Large intestine (tissue), 3 donors: ENCODE results near the gene ADAMTSL2. TPM values are rescaled to one million over a fixed set of nuclear protein-coding genes. Genes with fewer than 3 reads are reported as not detected.

Experiments used
- DNase-seq, 2 donors: peaks; one replicate each; pipeline versions ENCODE4 v3.0.0 to v3.0.0-alpha.2; 2013
- H3K27ac ChIP-seq: one replicate; pipeline ENCODE4 v1.5.1; 2013; ENCODE audit warnings: low read length
- H3K27me3 ChIP-seq: 2 replicates; pipeline ENCODE4 v1.6.1; 2013; ENCODE audit warnings: low read length; ENCODE audit not compliant: control insufficient read depth, insufficient read depth
- H3K36me3 ChIP-seq: 2 replicates; pipeline ENCODE4 v1.6.1; 2013; ENCODE audit warnings: low read length; ENCODE audit not compliant: control insufficient read depth, insufficient read depth
- H3K4me1 ChIP-seq: one replicate; pipeline ENCODE4 v1.6.1; 2013; ENCODE audit warnings: low read length; ENCODE audit not compliant: control insufficient read depth, insufficient read depth
- H3K4me3 ChIP-seq: one replicate; pipeline ENCODE4 v1.5.1; 2013; ENCODE audit warnings: low read length
- H3K9me3 ChIP-seq: one replicate; pipeline ENCODE4 v1.6.1; 2013; ENCODE audit warnings: mild to moderate bottlenecking, low read depth, low read length, moderate library complexity; ENCODE audit not compliant: control insufficient read depth
- WGBS: methylation state at CpG from one replicate; pipeline ENCODE4 v1.1.5; 2013; ENCODE audit warnings: low lambda C conversion rate; ENCODE audit not compliant: insufficient coverage; 5-methylcytosine and 5-hydroxymethylcytosine counted together
- polyA plus RNA-seq: library from polyadenylated mRNA; unstranded; fragments of 120-200 nt; gene quantifications from one replicate; pipeline ENCODE4 v1.2.1, GENCODE V29; 2013

The ADAMTSL2 gene
- polyA plus RNA-seq, 1 donor = 0.69 TPM

- WGBS = no CpG with 5 or more reads among the region's 33 CpGs
- DNase-seq = no peak
- Histone ChIP-seq H3K27ac (no peak overlapping the region), H3K9me3 (no peaks in the 10 kb centered on the region), H3K4me3 (no peak overlapping the region), H3K27me3 (peaks cover 3% of the 10 kb centered on the region), H3K4me1 (peaks cover 2% of the 10 kb centered on the region), H3K36me3 (no peaks in the 10 kb centered on the region)
Observed at GRCh38 chr9:133492061-133493021, 42.2 kb upstream of the ADAMTSL2 start.

GRCh38 chr9:133493428-133493827 is 41.1 kb upstream of the ADAMTSL2 start:
- Histone ChIP-seq H3K4me3 (no peak overlapping the region), H3K36me3 (no peaks in the 10 kb centered on the region), H3K27me3 (peaks cover 3% of the 10 kb centered on the region), H3K9me3 (no peaks in the 10 kb centered on the region), H3K27ac (no peak overlapping the region), H3K4me1 (peaks cover 2% of the 10 kb centered on the region)
- DNase-seq = no peak
- WGBS = no CpG with 5 or more reads among the region's 11 CpGs

GRCh38 chr9:133493845-133494540 is 40.5 kb upstream of the ADAMTSL2 start:
- no peak for DNase-seq
- Histone ChIP-seq H3K27ac (no peak overlapping the region), H3K4me1 (peaks cover 2% of the 10 kb centered on the region), H3K9me3 (no peaks in the 10 kb centered on the region), H3K4me3 (no peak overlapping the region), H3K36me3 (no peaks in the 10 kb centered on the region), H3K27me3 (peaks cover 6% of the 10 kb centered on the region)
- WGBS = no CpG with 5 or more reads among the region's 23 CpGs

GRCh38 chr9:133494636-133495326 is 39.7 kb upstream of the ADAMTSL2 start:
- peaks cover 4% of the 10 kb centered on the region for H3K4me1 ChIP-seq
- H3K27me3 ChIP-seq = peaks cover 9% of the 10 kb centered on the region
- no peaks in the 10 kb centered on the region for H3K36me3 ChIP-seq
- H3K9me3 ChIP-seq = no peaks in the 10 kb centered on the region
- no peak overlapping the region for H3K27ac ChIP-seq
- DNase-seq = no peak
- H3K4me3 ChIP-seq = no peak overlapping the region
- no CpG with 5 or more reads among the region's 24 CpGs for WGBS

- Histone ChIP-seq H3K9me3 (no peaks in the 10 kb centered on the region), H3K27ac (no peak overlapping the region), H3K27me3 (peaks cover 7% of the 10 kb centered on the region), H3K4me1 (peaks cover 4% of the 10 kb centered on the region), H3K36me3 (no peaks in the 10 kb centered on the region), H3K4me3 (no peak overlapping the region)
- WGBS = 100% methylated on average over 1 of the region's 24 CpGs
- DNase-seq = no peak
Observed at GRCh38 chr9:133495327-133496293, 38.9 kb upstream of the ADAMTSL2 start.

GRCh38 chr9:133496861-133497842 is 37.4 kb upstream of the ADAMTSL2 start:
- DNase-seq = no peak
- no CpG with 5 or more reads among the region's 35 CpGs for WGBS

GRCh38 chr9:133499132-133499891 is 35.2 kb upstream of the ADAMTSL2 start:
- Histone ChIP-seq H3K27me3 (peaks cover 9% of the 10 kb centered on the region), H3K4me1 (peaks cover 4% of the 10 kb centered on the region), H3K36me3 (no peaks in the 10 kb centered on the region), H3K9me3 (peaks cover 6% of the 10 kb centered on the region), H3K4me3 (no peak overlapping the region), H3K27ac (no peak overlapping the region)
- no peak for DNase-seq
- no CpG with 5 or more reads among the region's 19 CpGs for WGBS

More at GRCh38 chr9:133496861-133497842, 37.4 kb upstream of the ADAMTSL2 start:
- H3K4me3 ChIP-seq = no peak overlapping the region
- H3K27me3 ChIP-seq = peaks cover 7% of the 10 kb centered on the region
- H3K27ac ChIP-seq = no peak overlapping the region
- H3K36me3 ChIP-seq = no peaks in the 10 kb centered on the region
- peaks cover 3% of the 10 kb centered on the region for H3K9me3 ChIP-seq
- H3K4me1 ChIP-seq = peaks cover 4% of the 10 kb centered on the region

- no peak overlapping the region for H3K27ac ChIP-seq
- no CpG with 5 or more reads among the region's 12 CpGs for WGBS
Observed at GRCh38 chr9:133499892-133500270, 34.6 kb upstream of the ADAMTSL2 start.

More at GRCh38 chr9:133499892-133500270, 34.6 kb upstream of the ADAMTSL2 start:
- H3K27me3 ChIP-seq = peaks cover 10% of the 10 kb centered on the region
- H3K9me3 ChIP-seq = peaks cover 6% of the 10 kb centered on the region
- no peak for DNase-seq
- no peak overlapping the region for H3K4me3 ChIP-seq
- peaks cover 4% of the 10 kb centered on the region for H3K4me1 ChIP-seq
- H3K36me3 ChIP-seq = no peaks in the 10 kb centered on the region
